Endothelial cell of umbilical vein (primary cell): ENCODE data around the gene ABCC1.

Experiments
- JUN ChIP-seq: IDR thresholded peaks from 2 replicates; pipeline ENCODE4 v1.6.1; 2011; ENCODE audit warnings: borderline replicate concordance, low read depth; ENCODE audit not compliant: insufficient read length, insufficient read depth
- MAX ChIP-seq: IDR thresholded peaks from 2 replicates; pipeline ENCODE4 v1.6.1; 2011; ENCODE audit not compliant: insufficient read depth, insufficient read length
- POLR2A ChIP-seq: IDR thresholded peaks from 2 replicates; pipeline ENCODE4 v1.6.1; 2012; ENCODE audit warnings: low read depth, mild to moderate bottlenecking, control low read depth, low read length
- POLR2AphosphoS5 ChIP-seq: IDR thresholded peaks from 2 replicates; pipeline ENCODE4 v1.6.1; 2012; ENCODE audit warnings: low read depth, mild to moderate bottlenecking, control low read depth, low read length, moderate library complexity; ENCODE audit not compliant: insufficient read depth
- TF ChIP-seq, protein P1 (sequence below), 2 donors: IDR thresholded peaks; 1 replicate in 1 of 2; 2 replicates in 1 of 2; pipeline ENCODE4 v1.5.1; 2011; ENCODE audit warnings: low read length in 2 of 2, mild to moderate bottlenecking in 2 of 2, moderate library complexity in 2 of 2, control low read depth in 1 of 2, inconsistent platforms in 1 of 2, low read depth in 1 of 2; ENCODE audit not compliant: insufficient read depth in 1 of 2; ENCODE audit errors: extremely low read depth in 1 of 2

GRCh38 chr16:16138034-16138635, 188.7 kb downstream of the ABCC1 start:
- TF ChIP-seq, protein P1, sequence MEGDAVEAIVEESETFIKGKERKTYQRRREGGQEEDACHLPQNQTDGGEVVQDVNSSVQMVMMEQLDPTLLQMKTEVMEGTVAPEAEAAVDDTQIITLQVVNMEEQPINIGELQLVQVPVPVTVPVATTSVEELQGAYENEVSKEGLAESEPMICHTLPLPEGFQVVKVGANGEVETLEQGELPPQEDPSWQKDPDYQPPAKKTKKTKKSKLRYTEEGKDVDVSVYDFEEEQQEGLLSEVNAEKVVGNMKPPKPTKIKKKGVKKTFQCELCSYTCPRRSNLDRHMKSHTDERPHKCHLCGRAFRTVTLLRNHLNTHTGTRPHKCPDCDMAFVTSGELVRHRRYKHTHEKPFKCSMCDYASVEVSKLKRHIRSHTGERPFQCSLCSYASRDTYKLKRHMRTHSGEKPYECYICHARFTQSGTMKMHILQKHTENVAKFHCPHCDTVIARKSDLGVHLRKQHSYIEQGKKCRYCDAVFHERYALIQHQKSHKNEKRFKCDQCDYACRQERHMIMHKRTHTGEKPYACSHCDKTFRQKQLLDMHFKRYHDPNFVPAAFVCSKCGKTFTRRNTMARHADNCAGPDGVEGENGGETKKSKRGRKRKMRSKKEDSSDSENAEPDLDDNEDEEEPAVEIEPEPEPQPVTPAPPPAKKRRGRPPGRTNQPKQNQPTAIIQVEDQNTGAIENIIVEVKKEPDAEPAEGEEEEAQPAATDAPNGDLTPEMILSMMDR (IDR thresholded peaks at IDR 0.05; ENCODE audit: extremely low read depth in 1 of 2, insufficient read depth in 1 of 2, low read depth in 1 of 2, low read length in 2 of 2), result no peak
- TF ChIP-seq POLR2AphosphoS5 (no peak), POLR2A (no peak), MAX (no peak), JUN (no peak)
